ENCODE data around the gene NTRK2. TPM values are rescaled to one million over a fixed set of nuclear protein-coding genes. Genes with fewer than 3 reads are reported as not detected.

Gene NTRK2
- total RNA-seq, 1 donor from 2014 or later, result 0.98 TPM

- Histone ChIP-seq H3K27me3 (no peaks in the 10 kb centered on the region), H3K27ac (no peak overlapping the region), H3K9me3 (no peaks in the 10 kb centered on the region), H3K36me3 (no peaks in the 10 kb centered on the region), H3K4me1 (no peaks in the 10 kb centered on the region), H3K4me3 (no peak overlapping the region)
- ATAC-seq (no peak), DNase-seq (no peak)
- no peak for TF ChIP-seq CTCF (IDR thresholded peaks at IDR 0.05)
- intact Hi-C loops (cut with DNase I), result no loop called here
These were observed 327.9 kb downstream of the NTRK2 start for GRCh38 chr9:84997472-84997871.

- no peaks in the 10 kb centered on the region for H3K36me3 ChIP-seq
- no peaks in the 10 kb centered on the region for H3K9me3 ChIP-seq
- no peaks in the 10 kb centered on the region for H3K27me3 ChIP-seq
- H3K27ac ChIP-seq, result no peak overlapping the region
- DNase-seq, result no peak
- intact Hi-C loops (cut with DNase I), result no loop called here
- ATAC-seq, result no peak
- H3K4me1 ChIP-seq, result no peaks in the 10 kb centered on the region
- TF ChIP-seq CTCF (IDR thresholded peaks at IDR 0.05), result no peak
- no peak overlapping the region for H3K4me3 ChIP-seq
These were observed 329.1 kb downstream of the NTRK2 start for GRCh38 chr9:84998639-84999038.

DNA sequence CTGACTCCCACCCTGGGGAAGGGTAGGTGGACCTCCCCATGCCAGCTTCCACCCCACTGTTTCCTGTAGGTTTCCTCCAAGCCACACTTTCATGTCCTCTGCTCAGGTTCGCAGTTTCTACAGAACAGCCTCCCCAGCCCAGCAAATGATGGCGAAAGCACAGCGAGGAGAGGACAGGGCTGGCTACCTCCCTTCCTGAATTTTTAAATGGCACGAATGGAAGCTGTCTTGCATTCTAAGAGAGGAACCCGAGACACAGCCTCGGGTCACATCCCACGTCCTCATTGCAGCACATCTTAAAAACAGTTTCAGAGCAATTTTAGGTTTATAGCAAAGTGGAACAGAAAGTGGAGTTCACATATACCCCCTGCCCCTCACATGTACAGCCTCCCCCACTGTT, 330.3 kb downstream of the NTRK2 start:
- H3K27ac ChIP-seq, result no peak overlapping the region
- no peaks in the 10 kb centered on the region for H3K36me3 ChIP-seq
- no peak for TF ChIP-seq CTCF (IDR thresholded peaks at IDR 0.05)
- no peaks in the 10 kb centered on the region for H3K9me3 ChIP-seq
- no peaks in the 10 kb centered on the region for H3K27me3 ChIP-seq
- no peak overlapping the region for H3K4me3 ChIP-seq
- ATAC-seq (no peak), DNase-seq (no peak)
- no peaks in the 10 kb centered on the region for H3K4me1 ChIP-seq
- intact Hi-C loops (cut with DNase I), result no loop called here

GRCh38 chr9:85001925-85002324, 332.4 kb downstream of the NTRK2 start:
- Histone ChIP-seq H3K27me3 (no peaks in the 10 kb centered on the region), H3K36me3 (no peaks in the 10 kb centered on the region), H3K27ac (no peak overlapping the region), H3K9me3 (no peaks in the 10 kb centered on the region), H3K4me1 (no peaks in the 10 kb centered on the region), H3K4me3 (no peak overlapping the region)
- intact Hi-C loops (cut with DNase I), result no loop called here
- ATAC-seq (no peak), DNase-seq (no peak)
- TF ChIP-seq CTCF (IDR thresholded peaks at IDR 0.05), result no peak

DNA sequence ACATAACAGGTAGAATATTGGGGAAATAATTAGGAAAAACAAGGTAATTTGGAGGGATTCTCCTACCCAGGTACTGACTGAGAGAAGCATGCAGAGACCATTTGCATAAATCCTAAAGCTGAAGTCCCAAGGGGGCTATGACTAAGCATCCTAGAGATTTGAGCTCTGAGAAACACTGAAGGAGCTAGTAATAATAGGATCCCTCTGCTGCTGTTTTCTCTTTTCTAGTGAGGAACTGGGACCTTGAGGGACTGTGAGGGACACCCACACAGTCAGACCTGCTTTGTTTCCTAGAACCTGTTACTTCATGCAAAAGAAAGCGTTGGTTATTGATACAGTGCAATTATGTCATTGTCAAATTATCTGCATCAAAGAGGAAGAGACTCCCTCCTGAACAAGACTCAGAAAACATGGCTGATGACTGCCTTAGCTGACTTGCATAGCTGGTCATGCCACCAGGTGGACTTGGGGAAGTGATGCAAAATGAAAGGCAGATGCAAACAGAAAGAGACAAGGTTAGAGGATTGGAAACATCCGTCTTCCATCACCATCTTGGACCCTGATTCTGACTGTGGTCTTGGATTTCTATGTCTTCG, 335.4 kb downstream of the NTRK2 start:
- Histone ChIP-seq H3K4me3 (no peak overlapping the region), H3K36me3 (no peaks in the 10 kb centered on the region), H3K27ac (no peak overlapping the region), H3K27me3 (no peaks in the 10 kb centered on the region), H3K4me1 (no peaks in the 10 kb centered on the region), H3K9me3 (no peaks in the 10 kb centered on the region)
- TF ChIP-seq CTCF (IDR thresholded peaks at IDR 0.05), result no peak
- ATAC-seq (no peak), DNase-seq (no peak)
- intact Hi-C loops (cut with DNase I), result no loop called here

DNA sequence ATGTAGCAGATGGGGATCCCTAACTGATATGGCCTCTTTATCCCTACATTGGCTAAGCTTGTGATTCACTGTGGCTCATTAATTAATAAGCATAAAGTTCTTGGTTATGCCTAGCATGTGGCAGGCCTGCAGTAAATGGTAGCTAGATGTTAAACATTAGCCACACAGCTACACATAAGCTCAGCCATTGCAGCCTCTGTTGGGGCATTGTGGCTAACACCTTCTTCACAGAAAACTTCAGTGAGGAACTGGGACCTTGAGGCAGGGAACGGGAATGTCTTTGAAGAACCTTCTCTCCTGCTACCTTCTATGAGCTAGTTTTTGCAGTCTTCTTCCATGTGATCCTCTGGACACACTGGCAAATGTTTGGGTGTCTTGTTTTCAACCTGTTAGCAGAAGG, 338.2 kb downstream of the NTRK2 start:
- no peaks in the 10 kb centered on the region for H3K4me1 ChIP-seq
- TF ChIP-seq CTCF (IDR thresholded peaks at IDR 0.05), result no peak
- intact Hi-C loops (cut with DNase I), result no loop called here
- no peaks in the 10 kb centered on the region for H3K9me3 ChIP-seq
- H3K36me3 ChIP-seq, result no peaks in the 10 kb centered on the region
- no peak overlapping the region for H3K27ac ChIP-seq
- DNase-seq (no peak), ATAC-seq (no peak)
- H3K27me3 ChIP-seq, result no peaks in the 10 kb centered on the region
- H3K4me3 ChIP-seq, result no peak overlapping the region
